ENCODE results near the gene AK4.
"Not testable (repeated sequence)": the region's sequence is repeated elsewhere in the genome, so short reads cannot be mapped to it uniquely, and the experiment has no call there.

The AK4 gene

GRCh38 chr1:65150583-65151263 is 2.7 kb downstream of the AK4 start:
- no peak for DNase-seq (ENCODE audit: low spot score)

- no peak for DNase-seq (ENCODE audit: low spot score)
Measured at GRCh38 chr1:65151641-65152040, 3.6 kb downstream of the AK4 start.

GRCh38 chr1:65153635-65154034 is 5.6 kb downstream of the AK4 start:
- DNase-seq (ENCODE audit: low spot score), result no peak

- no peak for DNase-seq (ENCODE audit: low spot score)
Measured at GRCh38 chr1:65156910-65157545, 9.0 kb downstream of the AK4 start.

- no peak for DNase-seq (ENCODE audit: low spot score)
Measured at GRCh38 chr1:65157546-65157941, 9.5 kb downstream of the AK4 start.

GRCh38 chr1:65159291-65159688 is 11.3 kb downstream of the AK4 start:
- not testable (repeated sequence) for DNase-seq (ENCODE audit: low spot score)

GRCh38 chr1:65159801-65160523 is 12.0 kb downstream of the AK4 start:
- DNase-seq (ENCODE audit: low spot score), result no peak

- DNase-seq (ENCODE audit: low spot score), result no peak
Measured at GRCh38 chr1:65163201-65163805, 15.3 kb downstream of the AK4 start.

- not testable (repeated sequence) for DNase-seq (ENCODE audit: low spot score)
Measured at GRCh38 chr1:65164101-65164500, 16.1 kb downstream of the AK4 start.

GRCh38 chr1:65164633-65165032 is 16.6 kb downstream of the AK4 start:
- no peak for DNase-seq (ENCODE audit: low spot score)

GRCh38 chr1:65165269-65165993 is 17.4 kb downstream of the AK4 start:
- no peak for DNase-seq (ENCODE audit: low spot score)

- DNase-seq (ENCODE audit: low spot score), result no peak
Measured at GRCh38 chr1:65166572-65167305, 18.7 kb downstream of the AK4 start.

- DNase-seq (ENCODE audit: low spot score), result no peak
Measured at GRCh38 chr1:65167586-65168242, 19.7 kb downstream of the AK4 start.

- no peak for DNase-seq (ENCODE audit: low spot score)
Measured at GRCh38 chr1:65168867-65169266, 20.9 kb downstream of the AK4 start.

GRCh38 chr1:65170511-65171142 is 22.6 kb downstream of the AK4 start:
- no peak for DNase-seq (ENCODE audit: low spot score)

GRCh38 chr1:65172936-65173690 is 25.1 kb downstream of the AK4 start:
- DNase-seq (ENCODE audit: low spot score), result no peak

- DNase-seq (ENCODE audit: low spot score), result no peak
Measured at GRCh38 chr1:65174585-65174984, 26.6 kb downstream of the AK4 start.

- DNase-seq (ENCODE audit: low spot score), result peak; percentile 68
Measured at GRCh38 chr1:65175171-65176055, 27.4 kb downstream of the AK4 start.

GRCh38 chr1:65176056-65176450 is 28.1 kb downstream of the AK4 start:
- DNase-seq (ENCODE audit: low spot score), result no peak

Measured in left forelimb (tissue), 1 donor.